Caki2 (cell line): ENCODE measurements around the gene NLGN4X. TPM values are rescaled to one million over a fixed set of nuclear protein-coding genes. Genes with fewer than 3 reads are reported as not detected.
A peak's percentile ranks its signal among the peaks of the same experiment; 100 is the strongest.

Experiments
- DNase-seq: peaks from one replicate; pipeline ENCODE4 v3.0.0-alpha.2; 2015; ENCODE audit warnings: low read depth
- in situ Hi-C: cut with HindIII; loops from 2 replicates; pipeline ENCODE4 v1.10.0; 2016; ENCODE audit warnings: low sequenced_read_pairs, low pct_unique_long_range_greater_than_20kb, mixed read lengths
- total RNA-seq: library from RNA; depleted of rRNA; stranded (reverse); fragments of >200 nt; shearing (Covaris generic); gene quantifications from 2 replicates; pipeline ENCODE4 v1.2.3, GENCODE V29; 2014; ENCODE audit warnings: low replicate concordance; rRNA removed

NLGN4X gene
- 12.5 and 36.6 TPM in 2 replicates for total RNA-seq

DNA sequence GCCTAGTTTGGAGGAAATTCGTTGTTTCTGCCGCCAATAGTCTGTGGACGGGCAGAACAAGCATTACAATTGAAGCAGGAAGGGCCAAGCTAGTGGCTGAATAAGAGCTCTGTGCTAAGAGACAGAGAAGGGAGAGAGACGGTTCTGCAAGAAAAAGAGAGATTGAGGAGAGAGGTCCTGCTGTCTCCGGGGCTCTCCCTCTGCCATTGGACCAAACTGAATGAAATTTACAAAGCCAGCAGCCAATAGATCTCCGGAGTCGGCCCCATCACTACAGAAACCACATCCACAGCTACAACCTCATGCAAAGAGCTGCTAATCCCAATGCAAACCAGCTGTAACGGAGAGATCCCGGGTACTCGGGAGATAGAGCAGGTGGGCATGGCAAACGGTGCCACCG is at the start of gene NLGN4X:
NLGN4X (minus strand) TSS at position 148 of the 400 bp plus-strand sequence. CDS start 77,401 bp downstream, outside the sequence.
- no peak for DNase-seq
- in situ Hi-C loops = no loop called here

DNA sequence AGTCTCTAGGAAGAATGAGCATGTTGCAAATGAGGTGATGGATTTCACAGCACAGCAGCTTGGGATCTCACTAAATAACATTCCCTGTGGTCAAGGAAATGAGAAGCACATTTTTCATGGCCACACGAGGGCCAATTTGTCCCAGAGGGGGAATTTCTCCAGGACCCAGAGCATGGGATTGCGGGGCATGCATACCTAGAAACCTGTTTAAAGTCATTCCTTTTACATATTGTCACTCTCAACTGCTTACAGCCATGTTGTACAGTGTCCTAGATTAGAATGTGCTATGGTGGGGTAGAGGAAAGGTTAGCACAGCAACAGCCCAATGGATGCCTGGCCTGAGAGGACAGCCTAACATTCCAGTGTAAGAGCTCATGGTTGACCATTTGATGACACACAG is 37.4 kb upstream of the NLGN4X start:
- in situ Hi-C loops = no loop called here
- no peak for DNase-seq

DNA sequence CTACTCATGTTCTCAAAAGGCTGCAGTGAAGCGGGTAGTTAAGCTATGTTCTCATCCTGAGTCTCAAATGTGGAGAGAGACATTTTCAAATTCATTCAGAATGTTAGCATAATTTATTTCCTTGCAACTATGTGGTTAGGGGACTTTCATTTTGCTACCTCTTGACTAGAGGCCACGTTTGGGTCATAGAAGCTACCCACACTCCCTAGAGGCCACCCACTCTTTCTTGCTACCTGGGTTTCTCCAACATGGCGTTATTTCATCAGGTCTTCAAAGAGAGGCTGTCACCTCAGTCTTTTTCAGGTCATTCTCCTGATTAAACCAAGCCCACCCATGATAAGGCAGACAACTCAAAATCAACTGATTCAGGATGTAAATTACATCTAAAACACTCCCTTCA is 34.3 kb upstream of the NLGN4X start:
- in situ Hi-C loops = no loop called here
- no peak for DNase-seq

DNA sequence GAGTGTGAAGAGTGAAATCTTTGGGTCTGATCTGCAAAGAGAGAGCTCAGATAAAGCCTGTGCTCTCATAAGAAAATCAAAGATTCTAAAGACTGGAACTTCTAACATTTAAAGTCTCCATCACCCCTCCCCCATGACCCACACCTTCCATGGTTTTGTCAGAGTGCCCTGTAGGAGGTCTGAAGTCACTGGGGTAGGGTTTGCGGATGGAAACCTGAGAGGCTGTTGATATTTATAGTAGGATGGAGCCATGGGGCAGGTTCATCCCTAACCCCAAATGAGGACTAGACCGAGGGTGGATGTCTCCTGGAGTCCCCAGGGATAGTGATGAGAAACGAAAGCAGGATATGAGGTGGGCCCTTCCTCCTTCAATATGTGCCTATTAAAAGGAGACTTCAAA is 28.4 kb upstream of the NLGN4X start:
- in situ Hi-C loops = no loop called here

DNA sequence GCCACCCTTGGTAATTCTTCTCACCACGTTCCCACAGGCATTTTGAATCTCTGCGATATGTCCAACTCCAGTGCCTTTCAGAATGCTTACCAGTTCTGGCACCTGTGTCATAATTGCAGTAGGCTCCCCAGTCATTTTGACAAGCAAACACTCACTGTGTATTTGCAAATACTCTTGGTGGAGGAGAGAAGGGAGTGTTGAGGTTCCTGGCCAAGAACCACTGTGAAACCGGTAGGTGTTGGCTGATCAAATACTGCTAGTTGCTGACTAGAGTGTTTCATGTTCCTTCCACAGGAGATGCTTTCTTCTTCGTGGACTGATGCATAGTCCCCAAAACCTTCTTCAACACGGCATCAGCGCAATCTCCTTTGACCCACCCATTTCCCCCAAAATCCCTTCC is 16.0 kb upstream of the NLGN4X start:
- DNase-seq = no peak
- in situ Hi-C loops = no loop called here

More for the DNA sequence above, 28.4 kb upstream of the NLGN4X start:
- no peak for DNase-seq

DNA sequence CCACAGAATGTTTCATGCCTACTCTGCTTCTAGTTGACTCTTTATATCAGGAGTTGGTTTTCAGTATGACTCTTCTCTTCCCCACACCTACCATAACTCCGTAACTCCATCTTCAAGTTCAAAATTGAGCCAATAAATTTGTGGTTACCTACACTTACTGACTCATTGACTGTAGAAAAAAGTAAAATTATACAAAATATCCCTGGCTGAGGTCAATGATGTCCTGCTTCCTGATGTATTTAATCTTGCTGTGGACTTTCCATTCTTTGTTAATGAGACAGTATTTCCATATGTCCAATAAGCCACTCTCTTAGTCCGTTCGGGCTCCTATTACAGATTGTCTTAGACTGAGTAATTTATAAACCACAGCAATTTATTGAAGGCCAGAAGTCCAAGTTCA is 9.9 kb upstream of the NLGN4X start:
- DNase-seq = no peak

DNA sequence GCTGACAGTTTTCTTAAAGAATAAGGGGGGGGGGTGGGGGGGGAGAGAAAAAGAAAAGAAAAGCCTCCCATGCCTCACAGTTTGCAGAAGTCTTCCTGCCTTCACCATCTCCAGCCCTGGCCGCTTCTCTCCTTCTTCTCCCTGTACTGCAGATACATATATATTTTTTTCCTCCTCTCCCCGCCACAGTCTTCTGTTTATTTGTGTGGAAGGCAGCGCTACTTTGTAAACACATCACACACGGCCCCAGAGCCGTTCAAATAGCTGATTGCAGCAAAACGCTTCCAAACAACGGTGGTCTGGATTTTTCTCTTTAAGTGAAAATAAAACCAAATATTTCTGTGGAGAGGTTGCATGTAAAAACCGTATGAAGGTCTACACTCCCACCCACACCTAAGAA is 732 bp downstream of the NLGN4X start:
- in situ Hi-C loops = no loop called here
- no peak for DNase-seq

More for the DNA sequence above, 9.9 kb upstream of the NLGN4X start:
- in situ Hi-C loops = no loop called here

DNA sequence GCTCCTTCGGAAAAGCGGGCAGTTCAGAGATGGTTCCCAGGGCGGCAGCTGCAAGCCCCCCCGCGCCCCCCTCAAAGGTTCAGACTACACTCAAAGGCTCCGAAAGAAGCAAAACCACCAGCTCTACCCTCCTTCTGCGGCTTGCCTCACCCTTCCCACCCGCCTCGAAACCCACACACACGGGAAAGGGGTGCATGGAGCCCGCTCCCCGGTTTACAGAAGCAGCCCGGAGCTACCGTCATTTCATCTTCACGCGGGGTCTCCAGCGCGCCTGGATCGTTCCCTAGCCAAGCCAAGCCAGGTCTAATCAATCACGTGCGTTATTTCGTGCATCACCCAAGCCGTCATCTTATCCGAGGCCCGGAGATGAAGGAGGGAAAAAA is 1.2 kb downstream of the NLGN4X start:
- no peak for DNase-seq
- in situ Hi-C loops = no loop called here

DNA sequence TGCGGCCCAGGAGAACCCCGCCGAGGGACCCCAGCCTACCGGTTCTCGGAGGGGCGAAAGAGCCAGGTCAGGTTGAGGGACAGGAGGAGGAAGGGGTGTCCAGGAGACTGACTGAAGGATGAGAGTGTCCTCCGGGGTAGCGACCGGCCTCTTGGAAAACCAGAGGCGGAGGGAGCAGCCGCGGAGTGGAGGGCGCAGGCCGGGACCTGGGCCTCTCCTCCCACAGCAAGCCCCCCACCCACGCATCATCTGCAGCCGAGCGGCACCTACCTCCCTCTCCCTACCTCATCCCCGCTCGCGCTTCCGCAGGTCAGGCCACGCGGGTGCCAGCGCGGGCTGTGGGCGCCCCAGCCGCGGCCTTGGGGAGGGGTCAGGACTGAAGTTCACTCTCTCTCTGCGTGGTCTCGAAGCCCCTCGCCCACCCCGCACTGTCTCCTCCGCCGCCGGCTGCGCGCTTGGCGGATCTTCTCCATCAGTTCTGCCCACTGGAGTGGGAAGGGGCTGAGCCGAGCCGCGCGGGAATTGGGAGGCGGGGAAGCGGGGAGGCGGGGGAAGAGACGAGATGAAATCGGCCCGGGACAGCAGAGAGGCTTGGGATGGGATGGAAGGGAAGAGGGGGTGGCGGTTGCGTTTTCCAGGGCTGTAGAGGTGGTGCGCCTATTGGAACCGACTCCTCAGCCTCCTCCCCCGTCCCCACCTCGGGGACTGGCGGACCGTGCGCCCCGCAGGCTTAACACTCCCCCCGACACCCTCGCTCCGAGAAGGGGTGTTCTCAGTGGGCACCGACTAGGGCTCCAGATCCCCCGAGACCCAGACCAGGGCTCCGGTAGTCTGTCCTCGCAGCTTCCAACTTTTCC is 1.8 kb downstream of the NLGN4X start:
- in situ Hi-C loops = no loop called here
- DNase-seq = peak; percentile 8

DNA sequence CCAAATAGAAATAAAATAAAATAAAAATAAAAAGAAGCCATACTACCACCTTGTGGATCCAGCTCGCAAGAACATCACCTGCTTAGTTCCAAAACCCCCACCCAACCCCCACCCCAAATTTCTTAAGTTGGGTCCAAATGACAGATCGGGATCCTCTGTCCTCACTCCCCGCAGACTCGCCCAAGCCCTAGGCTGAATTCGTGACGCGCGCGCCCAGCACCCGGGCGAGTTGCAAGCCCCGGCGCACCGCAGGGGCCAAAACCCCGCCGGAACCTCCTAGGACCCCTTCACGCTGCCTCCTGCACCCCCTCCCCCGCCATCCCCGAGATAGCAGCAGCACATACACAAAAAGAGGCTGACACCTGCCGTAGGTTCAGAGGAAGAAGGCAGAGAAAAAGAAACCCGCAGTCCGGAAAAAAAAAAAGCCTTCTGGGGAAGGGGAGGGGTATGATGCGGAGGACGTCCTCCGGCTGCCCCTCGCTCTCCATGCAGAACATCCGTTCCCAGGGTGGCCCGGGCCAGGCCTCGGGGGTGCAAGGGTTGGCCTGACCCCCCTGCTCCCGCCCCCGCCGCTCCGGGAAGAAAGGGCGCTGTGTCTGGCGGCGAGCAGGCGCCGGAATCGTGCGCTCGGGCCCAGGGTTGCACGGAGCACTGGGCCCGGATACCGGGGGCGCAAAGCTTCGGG is 2.6 kb downstream of the NLGN4X start:
- in situ Hi-C loops = no loop called here
- DNase-seq = peak; percentile 52

DNA sequence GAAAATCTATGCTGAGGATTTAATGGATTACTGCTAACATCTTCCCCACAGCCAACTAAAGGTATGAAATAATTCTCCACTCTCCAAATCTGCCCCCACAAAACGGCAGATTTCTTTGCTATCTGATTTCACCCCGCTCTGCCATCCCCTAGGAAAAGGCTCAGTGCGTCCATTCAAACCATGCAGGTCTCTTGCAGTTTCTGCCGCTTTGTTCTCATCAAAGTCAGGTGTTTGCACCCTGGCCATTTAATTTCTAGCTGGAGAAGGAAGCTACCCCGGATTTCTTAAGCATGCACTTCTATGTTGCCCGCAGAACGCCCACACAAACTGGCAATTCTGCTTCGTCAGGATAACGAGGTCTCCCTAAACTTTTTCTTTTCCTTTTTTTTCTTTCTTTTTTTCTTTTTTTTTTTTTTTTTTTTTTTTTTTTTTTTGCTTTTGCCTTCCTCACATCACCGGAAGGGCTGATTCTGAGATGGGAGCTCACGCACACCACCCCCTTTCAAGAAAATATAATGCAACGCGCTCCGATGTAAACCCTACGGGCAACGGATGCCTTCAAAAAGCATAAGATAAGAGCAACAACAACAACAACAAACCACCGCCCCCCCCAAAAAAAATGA is 3.3 kb downstream of the NLGN4X start:
- in situ Hi-C loops = no loop called here
- DNase-seq = peak; percentile 54

DNA sequence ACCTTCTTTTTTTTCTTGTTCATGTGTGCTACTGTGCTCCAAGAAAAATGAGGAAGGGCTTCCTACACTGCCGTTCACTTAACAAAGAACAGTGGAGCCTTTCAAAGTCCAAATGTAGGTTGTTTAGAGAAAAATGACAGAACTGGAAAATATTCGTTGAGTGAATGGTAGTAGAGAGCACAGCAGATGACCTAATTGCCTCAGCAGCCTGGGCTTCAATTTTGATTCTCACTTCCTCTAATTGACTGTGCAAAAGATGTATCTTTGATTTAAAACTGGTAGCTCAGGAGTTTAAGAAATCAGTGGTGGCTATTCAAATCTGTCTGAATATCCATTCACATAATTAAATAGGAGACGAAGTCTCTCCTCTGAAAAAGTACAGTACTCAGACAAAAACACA is 5.2 kb downstream of the NLGN4X start:
- in situ Hi-C loops = no loop called here
- no peak for DNase-seq

DNA sequence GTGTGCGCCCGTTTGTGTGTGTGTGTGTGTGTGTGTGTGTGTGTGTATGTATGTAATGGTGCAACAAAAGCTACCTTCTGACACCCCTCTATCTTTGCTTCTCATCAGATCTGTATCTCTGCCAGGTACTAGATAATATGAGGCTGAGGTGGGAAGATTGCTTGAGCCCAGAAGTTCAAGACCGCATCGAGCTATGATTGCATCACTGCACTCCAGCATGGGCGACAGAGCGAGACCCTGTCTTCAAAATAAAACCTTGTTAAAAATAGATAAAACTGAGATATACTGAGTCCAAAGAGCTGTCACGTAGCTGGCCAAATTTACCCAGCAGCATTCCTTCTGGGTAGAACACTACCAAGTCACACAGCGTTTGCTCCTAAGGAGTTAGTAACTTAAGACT is 18.4 kb downstream of the NLGN4X start:
- in situ Hi-C loops = no loop called here

DNA sequence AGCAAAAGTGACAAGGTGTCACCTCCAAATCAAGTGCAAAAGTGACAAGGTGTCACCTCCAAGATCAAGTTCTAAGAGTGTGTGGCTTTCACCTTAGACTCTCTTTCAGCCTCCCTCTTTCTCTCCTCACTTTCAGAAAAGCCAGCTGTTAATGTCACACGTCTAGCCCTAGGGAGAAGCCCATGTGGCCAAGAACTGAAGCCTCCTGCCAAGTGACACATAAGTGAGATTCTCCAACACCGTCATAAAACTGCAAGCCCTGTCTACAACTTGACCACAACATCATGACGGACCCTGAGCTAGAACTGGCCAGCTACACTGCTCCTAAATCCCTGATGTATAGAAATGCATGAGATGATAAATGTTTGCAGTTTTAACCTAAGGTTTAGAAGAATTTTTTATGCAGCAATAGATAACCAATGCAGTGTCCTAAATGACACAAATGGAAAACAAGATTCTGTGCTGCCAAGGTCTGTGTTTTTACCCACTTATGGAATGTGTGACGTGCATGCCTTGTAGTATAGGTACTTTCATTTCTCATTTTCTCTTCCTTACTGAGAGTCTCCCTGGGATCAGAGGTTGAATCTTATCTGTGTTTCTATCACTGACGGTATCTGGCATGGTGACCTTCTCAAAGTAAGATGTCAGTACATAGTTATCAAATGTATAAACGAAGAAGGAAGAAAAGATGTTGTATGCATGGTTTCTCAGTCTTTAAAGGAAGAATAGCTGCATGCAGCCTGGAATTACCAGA is 25.0 kb downstream of the NLGN4X start:
- DNase-seq = no peak
- in situ Hi-C loops = no loop called here

More for the DNA sequence above, 18.4 kb downstream of the NLGN4X start:
- peak; percentile 39 for DNase-seq

DNA sequence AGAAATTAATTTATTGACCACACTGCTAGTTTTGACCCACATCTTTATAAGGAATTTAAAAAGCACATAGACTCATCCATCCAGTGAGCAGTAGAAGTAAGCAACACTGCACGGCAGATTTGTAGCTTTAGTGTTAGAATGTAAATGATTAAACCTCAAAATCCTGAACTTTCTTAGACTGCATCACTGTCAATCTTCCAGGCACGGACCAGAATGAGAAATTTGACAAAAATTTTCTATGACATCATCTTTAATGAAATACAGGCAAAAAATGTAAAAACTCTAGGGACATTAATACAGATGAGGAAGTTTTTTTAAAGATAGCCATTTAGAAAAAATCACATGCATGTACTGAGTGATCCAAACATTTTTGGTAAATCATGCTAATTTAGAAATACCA is 29.2 kb downstream of the NLGN4X start:
- DNase-seq = no peak
- in situ Hi-C loops = no loop called here

DNA sequence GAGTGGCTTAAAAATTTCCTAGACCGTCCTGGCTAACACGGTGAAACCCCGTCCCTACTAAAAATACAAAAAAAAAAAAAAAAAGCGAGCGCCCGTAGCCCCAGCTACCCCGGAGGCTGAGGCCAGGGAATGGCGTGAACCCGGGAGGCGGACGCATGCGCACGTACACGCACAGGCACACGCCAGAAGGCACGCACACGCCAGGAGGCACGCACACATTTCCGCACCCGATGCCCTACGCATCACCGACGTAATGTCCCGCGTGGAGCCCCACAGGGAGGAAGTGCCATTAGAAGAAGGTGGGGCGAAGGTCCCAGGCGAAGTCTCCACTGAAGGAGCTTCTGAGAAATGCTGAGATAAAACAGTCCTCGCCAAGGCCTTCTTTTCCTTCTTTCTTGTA is 41.4 kb downstream of the NLGN4X start:
- DNase-seq = no peak
- in situ Hi-C loops = no loop called here

DNA sequence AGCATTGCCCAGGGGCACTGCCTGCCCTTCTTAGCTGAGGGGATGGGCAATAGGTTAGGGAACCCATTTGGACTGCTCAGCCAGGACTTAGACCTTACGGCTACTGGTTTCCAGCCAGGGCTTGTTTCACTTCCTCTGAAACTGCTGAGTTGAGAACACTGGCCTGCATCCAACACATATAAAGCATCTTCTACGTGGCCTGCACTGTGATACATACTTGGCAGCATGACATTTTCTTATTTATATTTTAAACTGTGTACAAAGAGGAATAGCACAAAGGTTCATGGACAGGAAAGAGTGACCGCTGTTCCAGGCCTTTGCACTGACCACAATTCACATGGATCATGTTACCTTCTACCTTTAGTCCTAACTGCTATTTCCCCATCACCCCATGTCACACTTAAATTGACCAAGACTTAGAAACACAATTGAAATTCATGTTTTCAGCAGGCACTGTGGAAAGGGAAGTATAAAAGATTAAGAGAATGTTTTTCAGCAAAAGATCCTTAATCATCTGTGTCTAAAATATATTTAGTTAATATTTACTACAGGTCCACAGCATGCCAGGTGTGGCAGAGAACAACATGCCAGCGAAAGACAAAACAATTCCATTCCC is 43.7 kb downstream of the NLGN4X start:
- DNase-seq = peak; percentile 90
- in situ Hi-C loops = no loop called here

DNA sequence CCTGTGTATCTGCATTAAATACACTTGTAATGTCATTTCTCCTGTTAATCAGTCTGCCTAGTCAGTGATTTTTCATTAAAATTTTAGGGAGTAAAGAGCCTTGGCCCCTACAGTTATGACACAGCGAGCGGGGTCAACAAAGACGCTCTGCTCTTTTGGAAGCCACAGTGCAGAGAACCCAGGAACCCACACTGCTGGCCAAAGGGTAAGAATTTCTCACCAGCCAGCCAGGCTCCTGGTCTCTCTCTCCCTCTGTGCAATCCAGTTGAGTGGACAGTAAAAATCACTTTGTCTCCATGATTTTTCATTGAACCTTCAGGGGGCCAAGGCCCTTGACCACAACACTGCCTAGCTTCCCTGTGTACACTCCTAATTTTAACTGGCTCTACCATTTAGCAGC is 52.8 kb downstream of the NLGN4X start:
- in situ Hi-C loops = no loop called here
- no peak for DNase-seq
